DND-41 (cell line): ENCODE results near the gene HEBP1.

Source experiments
- CTCF ChIP-seq: IDR thresholded peaks from 2 replicates; pipeline ENCODE4 v1.5.1; 2012; ENCODE audit warnings: borderline replicate concordance, low read length, moderate library complexity, mild to moderate bottlenecking; ENCODE audit not compliant: poor library complexity, severe bottlenecking; ENCODE audit errors: extremely low read depth
- EZH2 ChIP-seq: IDR thresholded peaks from 3 replicates; pipeline ENCODE4 v1.6.1; 2012; ENCODE audit warnings: borderline replicate concordance, low read depth, mild to moderate bottlenecking, moderate library complexity, low read length, inconsistent platforms; ENCODE audit not compliant: severe bottlenecking

- TF ChIP-seq CTCF (no peak), EZH2 (no peak)
Measured at GRCh38 chr12:12986775-12987331, 13.2 kb downstream of the HEBP1 start.
